SK-N-MC (cell line): ENCODE data around the gene ANAPC2.

Experiments
- EZH2 ChIP-seq: fragments of 200-600 bp; sonication (generic); IDR thresholded peaks from one replicate; pipeline ENCODE4 v1.6.1; 2017; ENCODE audit warnings: antibody characterized with exemption
- FOXP2 ChIP-seq: optimal IDR thresholded peaks from 2 replicates; pipeline ENCODE3; 2011; ENCODE audit warnings: mild to moderate bottlenecking, moderate library complexity; ENCODE audit not compliant: insufficient read depth; ENCODE audit errors: extremely low read length, control extremely low read depth
- POLR2AphosphoS5 ChIP-seq: IDR thresholded peaks from 2 replicates; pipeline ENCODE4 v1.6.1; 2012; ENCODE audit warnings: mild to moderate bottlenecking, low read depth, low read length, borderline replicate concordance

DNA sequence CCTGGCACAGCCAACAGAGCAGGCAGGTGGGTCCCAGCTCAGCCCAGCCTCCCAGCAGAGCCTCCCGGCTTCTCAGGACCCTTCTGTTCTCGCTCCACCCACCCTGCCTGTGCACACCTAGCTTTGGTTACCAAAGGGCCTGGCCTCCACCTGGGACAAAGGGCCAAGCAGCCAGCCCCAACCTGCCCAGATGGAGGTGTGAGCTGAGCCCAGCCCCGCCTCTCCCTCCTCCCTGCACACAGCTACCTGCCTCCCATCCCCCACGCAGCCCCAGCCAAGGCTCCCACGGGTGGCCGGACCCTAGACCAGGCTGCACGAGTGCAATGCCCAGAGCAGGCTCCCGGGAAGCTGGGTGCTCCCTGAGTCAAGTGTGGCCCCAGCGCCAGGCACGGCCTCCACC, 6.5 kb upstream of the ANAPC2 start:
- TF ChIP-seq POLR2AphosphoS5 (no peak), EZH2 (no peak), FOXP2 (no peak)
